Right lung (tissue), 5 donors: ENCODE measurements around the gene PIM3. TPM values are rescaled to one million over a fixed set of nuclear protein-coding genes. Genes with fewer than 3 reads are reported as not detected.
"Not testable (repeated sequence)": the region's sequence is repeated elsewhere in the genome, so short reads cannot be mapped to it uniquely, and the experiment has no call there.

ENCODE experiments used
- DNase-seq, 2 donors: peaks; one replicate each; pipeline ENCODE4 v3.0.0-alpha.2; 2013
- polyA plus RNA-seq, 5 donors: library from polyadenylated mRNA; unstranded; fragments of 120-200 nt; gene quantifications; one replicate each; pipeline versions ENCODE4 v1.2.1 to v1.2.3, GENCODE V29; 2013; ENCODE audit warnings: inconsistent platforms in 1 of 5, low replicate concordance in 1 of 5; ENCODE audit not compliant: insufficient read length in 5 of 5, insufficient read depth in 1 of 5

The PIM3 gene
- polyA plus RNA-seq, 5 donors: 23.1 to 45.0 (median 30.2) TPM

DNA sequence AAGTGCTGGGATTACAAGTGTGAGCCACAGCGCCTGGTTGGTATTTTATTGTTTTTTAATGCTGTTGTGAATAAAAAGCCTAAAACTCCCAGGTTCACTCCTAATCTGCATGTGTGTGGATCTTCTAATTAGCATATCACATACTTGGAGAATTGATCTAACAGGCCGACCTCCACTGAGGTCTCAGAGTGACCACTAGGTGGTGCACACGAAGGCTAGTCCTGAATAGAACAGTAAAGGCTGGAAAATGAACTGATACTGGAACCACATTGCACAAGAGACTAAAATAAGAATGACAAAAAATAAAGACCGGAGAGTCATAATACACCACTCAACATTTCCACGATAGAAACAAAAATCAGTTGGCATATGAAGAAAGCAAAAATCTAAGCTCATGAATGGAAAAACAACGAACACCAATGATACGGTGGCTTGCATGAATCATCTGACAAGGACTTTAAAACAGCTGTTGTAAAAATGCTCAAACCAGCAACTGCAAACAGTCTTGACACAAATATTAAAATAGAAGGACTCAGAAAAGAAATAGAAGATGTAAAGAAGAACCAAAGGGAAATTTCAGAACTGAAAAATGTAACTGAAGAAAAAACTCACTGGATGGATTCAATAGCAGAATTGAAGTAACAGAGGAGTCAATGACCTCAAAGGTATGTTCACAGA is 19.2 kb downstream of the PIM3 start:
- DNase-seq: no peak

DNA sequence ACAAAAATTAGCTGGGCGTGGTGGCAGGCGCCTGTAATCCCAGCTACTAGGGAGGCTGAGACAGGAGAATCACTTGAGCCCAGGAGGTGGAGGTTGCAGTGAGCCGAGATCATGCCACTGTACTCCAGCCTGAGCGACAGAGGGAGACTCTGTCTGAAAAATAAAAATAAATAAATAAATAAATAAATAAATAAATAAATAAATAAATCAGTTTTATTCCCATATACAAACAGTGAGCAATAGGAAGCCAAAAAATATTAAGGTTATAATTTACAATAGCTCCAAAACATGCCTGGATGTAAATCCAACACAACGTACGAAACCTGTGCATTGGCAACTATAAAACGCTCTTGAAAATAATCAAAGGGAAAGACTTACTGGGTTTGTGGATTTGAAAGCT is 21.2 kb downstream of the PIM3 start:
- not testable (repeated sequence) for DNase-seq

DNA sequence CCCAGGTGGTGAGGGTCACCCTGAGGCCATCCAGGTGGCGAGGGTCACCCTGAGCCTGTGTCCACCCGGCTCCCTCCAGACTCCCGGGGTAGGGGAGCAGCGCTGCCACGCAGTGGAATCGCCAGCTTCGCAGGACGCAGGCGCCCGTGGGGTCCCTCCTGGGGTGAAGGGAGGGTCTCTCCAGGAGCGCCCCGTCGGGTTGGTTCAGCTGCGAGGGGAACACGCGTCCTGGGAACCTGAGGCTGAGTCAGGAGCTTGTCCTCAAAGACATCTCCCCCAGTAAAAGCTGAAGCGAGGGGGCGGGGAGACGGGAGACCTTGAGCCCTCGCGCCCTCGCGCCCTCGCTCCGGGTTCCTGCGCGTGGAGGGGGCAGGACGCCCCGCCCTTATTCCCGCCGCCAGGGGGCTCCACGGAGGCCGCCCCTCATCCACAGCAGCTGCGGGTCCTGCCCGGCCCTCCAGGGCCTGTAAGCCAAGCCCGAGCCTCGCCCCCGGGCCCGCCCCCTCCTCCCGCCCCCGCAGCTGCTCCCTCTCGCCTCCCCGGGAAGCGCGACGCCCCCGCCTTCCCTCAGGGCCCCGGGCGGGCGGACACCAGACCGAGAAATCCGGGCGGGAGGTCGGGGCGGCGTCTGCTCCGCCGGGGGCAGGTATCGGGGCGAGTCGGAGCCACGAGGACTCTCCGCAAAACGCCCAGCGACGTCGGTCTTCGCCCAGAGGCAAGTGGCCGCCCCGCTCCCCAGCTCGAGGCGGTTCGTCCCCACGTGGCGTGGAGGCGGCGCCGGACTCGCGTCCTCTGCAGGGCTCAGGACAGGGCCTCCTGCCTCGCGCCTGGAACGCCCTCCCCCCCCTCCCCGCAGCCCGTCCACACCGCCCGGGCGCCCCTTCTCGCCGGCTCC is 22.8 kb downstream of the PIM3 start:
- DNase-seq: no peak

DNA sequence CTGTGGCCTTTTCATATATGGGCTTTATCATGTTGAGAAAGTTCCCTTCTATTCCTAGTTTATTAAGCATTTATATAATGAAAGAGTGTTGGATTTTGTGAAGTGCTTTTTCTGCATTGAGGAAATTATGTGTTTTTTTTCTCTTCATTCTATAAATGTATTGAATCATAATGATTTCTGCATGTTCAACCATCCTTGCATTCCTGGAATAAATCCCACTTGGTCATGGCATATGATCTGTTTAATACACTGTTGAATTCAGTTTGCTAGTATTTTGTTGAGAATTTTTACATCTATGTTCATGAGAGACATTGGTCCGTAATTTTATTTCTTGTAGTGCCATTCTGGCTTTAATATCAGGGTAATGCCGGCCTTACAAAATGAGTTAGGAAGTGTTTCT is 25.8 kb downstream of the PIM3 start:
- no peak for DNase-seq

DNA sequence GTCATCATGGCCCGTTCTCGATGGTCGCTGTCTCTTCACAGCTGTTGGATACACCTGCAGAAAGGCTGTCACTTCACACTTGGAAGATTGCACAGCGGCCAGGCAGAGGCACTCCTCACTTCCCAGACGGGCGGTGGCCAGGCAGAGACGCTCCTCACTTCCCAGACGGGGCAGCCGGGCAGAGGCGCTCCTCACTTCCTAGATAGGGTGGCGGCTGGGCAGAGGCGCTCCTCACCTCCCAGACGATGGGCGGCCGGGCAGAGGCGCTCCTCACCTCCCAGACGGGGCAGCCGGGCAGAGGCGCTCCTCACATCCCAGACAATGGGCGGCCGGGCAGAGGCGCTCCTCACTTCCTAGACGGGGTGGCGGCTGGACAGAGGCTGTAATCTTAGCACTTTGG is 29.3 kb downstream of the PIM3 start:
- DNase-seq: not testable (repeated sequence)

DNA sequence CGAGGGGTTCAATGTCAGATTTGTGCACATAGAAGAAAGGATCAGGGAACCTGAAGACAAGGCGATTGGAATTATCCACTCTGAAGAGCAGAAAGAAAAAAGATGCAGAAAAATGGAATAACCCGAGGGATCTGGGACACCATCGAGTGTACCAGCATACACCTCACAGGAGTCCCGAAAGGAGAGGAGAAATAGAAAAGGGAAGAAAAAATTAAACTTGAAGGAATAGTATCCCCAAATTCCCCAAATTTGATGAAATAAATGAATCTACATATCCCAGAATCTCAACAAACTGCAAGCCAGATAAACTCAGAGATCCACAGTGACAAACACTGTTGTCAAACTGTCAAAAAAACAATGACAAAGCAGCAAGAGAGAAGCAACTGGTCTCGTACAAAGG is 30.6 kb downstream of the PIM3 start:
- DNase-seq: no peak

DNA sequence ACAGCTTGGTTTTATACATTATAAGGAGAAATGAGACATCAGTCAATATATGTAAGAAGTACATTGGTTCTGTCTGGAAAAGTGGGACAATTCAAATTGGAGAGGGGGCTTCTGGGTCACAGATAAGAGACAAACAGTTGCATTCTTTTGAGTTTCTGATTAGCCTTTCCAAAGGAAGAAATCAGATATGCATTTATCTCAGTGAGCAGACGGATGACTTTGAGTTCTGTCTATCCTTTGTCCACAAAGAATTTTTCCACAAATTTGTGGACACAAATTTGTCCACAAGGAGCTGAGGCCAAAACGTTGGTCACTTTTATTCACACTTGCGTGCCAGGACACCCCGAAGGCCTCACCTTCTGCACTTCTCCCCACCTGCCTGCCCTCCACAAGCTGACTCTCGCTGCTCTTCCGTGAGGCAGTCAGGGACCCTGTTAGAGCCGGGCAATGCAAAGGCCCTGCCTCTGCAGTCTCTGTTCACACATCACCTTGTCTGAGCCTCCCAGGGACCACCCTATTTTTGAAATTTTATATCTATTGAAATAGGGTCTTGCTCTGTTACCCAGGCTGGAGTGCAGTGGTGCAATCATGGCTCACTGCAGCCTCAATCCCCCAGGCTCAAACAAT is 31.4 kb downstream of the PIM3 start:
- no peak for DNase-seq

DNA sequence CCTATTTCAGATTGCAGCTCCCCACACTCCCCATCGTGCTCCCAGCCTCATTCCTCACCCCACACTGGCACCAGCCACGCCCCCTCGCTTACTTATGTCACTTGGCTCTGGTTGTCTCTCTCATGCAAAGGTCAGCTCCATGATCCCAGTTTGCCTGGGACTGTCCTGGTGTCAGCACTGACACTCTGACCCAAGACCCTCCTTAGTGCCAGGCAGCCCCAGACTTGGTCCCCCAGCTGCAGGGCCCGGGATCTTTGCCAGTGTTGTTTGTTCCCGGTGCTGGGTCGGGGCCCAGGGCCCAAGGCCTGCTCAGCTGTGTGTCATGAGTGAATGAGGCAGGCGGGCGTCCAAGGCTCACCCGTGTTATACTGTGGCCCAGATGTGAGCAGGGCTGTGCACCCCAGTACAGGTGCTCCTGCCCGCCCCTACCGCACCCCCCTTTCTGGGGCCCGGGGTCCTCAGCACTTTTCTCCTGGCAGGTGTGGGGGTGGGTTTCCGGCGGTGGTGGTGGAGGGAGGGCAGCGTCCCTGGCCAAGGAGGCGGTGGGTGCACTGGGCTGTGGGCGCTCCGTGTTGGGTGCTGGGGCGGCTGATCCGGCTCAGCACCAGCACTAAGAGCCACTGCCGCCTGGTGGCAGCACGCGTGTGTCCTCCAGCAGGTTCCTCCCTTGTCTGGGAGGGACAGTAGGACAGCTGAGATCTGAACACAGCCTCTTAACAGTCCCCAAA is 32.5 kb downstream of the PIM3 start:
- DNase-seq: no peak

DNA sequence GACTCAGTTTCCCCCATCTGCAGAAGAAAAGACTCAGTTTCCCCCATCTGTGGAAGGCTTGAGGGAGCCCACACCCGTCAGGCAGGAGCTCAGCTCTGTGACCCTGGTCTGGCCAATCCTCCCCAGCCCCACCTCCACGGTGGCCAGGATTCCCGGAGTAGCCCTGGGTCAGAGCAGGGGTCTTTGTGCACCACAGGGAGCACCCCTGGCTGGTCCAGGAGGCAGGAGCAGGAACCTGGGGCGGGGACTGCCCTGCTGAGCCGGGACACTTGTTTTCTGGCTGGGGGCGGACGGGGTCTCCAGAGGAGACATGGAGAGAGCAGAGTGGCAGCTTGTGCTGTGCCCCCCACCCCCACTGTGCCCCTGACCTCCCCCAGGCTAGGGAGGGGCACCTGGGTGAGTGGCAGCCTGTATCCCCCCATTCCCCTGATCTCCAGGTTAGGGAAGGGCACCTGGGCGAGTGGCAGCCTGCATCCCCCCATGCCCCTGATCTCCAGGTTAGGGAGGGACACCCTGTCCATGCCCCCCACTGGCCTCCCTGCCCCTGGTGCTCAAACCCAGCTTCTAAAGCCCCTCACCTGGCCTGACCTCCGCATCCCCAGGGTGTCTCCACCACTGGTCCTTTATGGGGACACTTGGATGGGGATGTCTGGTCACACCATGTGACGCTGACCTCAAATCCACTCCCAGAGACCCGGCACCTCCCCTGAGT is 33.2 kb downstream of the PIM3 start:
- DNase-seq: no peak

DNA sequence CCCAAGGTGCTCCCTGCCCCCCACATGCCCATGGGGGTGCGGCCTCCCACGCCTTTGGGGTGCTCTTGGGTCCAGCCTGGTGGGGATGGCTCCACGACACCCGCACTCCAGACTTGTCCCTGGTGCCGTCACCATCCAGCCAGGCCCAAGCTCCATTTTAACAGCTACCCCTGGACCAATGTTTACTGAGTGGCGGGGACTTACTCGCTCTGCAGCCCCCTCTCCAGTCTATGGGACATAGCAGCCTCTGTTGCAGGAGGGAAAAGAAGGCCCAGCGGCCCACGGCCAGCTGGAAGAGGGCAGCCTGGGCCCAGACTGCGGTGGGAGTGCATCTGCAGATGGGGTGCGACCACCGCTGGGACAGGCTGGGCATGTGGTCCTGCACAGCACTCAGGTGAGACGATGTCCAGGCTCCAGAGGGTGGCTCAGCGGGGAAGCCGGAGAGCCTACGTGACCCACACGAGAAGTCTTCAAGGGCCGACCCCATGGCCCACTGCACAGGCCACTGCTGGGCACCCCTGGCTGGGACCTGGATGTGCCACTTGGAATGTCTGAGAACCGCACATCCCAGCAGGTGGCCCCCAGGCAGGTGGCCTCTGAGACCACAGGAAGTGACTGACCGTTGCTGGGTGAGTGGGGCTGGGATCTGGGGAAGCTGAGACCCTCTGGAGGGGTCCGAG is 33.9 kb downstream of the PIM3 start:
- no peak for DNase-seq

DNA sequence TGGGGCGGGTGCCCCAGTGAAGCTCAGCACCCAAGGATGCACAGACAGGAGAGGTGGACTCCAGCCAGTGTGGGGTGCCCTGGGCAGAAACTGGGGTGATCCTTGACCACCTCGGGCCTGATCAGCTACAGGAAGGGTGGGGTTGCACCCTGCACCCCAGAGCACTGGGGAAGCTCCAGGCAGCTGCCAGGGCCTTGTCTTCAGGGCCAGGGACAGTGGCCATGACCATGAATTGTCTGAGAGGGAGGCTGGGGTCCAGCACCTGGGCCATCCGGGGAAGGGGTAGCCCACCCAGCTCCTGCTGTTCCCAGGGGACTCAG is 34.4 kb downstream of the PIM3 start:
- no peak for DNase-seq

DNA sequence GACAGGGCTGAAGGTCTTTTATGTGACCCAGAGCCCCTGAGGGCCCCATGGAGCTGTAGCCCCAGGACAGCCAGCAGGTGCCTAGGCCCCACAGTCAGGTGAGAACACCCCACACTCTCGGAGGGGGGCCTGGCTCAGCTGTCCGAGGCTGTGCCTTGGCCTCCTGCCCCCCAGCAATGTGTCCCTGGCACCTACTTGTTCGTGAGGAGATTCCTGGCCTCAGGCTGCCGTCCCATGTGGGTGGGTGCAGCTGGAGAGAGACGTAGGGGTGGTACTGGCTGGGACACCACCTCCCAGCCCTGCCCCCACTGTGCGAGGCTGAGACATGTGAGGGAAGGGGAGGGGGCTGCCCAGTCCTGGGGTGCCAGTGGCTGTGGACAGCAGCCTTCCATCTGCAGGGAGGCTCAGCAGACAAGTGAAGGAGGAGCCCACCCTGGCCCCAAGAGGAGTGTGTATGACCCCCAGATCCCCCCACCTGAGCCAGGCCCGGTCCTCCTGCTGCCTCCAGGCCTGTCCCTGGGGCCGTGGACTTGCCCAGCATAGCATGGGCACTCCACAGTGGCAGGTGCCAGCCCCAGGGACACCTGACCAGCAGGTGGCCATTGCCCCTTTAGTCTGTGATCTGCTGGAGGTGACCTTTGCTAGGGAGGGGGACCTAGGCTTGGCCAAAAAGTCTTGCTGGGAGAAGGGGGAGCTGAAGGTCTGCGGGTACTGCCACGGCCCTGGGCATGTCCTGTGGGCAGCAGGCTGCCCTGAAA is 35.0 kb downstream of the PIM3 start:
- no peak for DNase-seq

DNA sequence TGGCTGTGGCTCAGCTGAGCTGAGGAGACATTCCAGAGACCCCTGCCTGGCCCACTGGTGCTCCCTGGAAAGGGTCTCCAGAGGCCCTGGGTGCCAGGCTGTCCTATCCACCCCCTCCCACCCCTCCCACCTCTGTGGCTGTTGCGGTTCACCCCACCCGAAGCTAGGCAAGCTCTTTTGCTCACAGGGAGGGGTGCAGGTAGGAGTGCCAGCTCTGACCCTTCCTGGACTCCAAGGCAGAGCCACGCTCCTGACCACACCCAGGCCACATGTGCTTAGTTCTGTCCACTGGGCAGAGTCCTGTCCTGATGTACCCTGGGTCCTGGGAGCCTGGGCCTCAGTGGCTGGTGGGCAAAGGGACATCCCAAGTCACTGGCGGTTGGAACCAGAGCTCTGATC is 35.5 kb downstream of the PIM3 start:
- DNase-seq: no peak

DNA sequence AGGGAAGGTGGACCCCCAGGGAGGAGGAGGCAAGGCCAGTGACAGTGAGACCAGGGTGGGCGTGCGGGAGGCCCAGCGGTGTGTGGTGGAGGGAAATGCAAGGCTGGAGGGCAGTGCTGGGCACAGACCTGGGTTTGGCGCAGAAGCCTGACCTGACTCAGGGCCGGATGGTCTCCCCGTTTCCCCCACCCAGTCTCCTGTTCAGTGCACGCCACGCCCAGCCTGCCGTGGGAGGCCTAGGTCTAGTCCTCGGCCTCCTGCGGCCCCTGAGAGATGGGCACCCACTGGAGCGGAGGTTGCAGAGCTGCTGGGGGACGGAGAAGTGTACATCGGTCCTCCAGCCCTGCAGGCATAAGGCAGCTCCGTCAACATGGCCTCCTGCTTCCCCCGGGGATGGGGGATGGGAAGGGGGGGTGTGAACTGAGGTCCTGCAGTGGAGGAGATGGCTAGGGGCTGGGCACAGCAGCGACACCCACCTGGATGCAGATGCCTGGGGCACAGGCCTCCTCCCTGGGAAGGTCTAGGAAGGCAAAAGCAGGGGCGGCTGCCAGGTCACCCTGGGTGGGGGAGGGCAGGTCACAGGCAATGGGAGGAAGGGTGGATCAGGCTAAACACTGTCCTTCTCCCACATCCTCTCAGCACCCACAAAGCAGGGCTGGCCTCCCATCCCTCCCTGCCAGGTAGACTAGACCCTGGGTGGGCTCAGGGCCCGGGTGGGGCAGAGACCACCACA is 36.1 kb downstream of the PIM3 start:
- no peak for DNase-seq

DNA sequence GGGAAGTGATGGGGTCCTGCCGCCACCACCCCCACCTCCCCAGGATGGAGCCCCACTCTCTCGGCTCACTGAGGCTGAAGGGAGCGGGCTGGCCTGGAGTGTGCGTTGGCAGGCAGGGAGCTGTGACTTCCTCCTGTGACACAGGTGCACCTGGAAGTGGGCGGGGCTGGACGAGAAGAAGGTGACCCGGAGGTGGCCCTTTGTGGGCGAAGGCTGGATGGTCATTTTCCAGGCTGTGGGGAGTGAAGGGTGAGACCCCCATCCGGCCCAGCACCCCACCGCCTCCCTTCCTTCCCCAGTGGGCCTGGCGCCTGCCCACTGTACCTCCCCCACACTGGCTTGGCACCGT is 36.7 kb downstream of the PIM3 start:
- no peak for DNase-seq

DNA sequence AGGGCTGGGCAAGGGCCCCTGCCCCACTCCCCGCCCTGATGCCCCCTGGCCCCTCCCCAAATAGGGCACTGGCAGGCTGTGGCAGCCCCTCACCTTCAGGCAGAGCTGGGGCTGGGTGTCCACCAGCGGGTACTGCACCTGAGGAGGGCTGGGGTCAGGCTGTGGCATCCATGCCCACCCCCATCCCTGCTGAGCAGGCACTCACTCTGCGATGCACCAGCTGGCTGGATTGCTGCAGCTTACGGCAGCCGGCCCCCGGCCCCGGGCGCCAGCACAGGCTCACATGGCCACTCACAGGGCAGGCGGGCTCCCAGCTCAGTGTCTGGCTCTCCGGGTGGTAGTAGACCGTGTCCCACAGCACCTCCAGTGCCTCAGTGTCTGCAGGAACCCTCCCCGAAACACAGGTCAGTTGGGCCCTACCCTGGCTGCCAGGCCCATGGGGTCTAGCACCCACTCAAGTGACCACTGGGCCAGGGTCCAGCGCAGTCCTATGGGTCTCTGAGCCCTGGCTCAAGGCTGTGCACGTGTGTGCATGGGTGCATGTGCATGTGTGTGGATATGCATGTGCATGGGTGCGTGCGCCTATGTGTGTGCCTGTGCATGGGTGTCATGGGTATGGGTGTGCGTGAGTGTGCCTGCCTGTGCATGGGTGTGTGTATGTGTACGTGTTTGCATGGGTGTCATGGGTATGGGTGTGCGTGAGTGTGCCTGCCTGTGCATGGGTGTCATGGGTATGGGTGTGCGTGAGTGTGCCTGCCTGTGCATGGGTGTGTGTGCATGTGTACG is 37.6 kb downstream of the PIM3 start:
- DNase-seq: no peak

DNA sequence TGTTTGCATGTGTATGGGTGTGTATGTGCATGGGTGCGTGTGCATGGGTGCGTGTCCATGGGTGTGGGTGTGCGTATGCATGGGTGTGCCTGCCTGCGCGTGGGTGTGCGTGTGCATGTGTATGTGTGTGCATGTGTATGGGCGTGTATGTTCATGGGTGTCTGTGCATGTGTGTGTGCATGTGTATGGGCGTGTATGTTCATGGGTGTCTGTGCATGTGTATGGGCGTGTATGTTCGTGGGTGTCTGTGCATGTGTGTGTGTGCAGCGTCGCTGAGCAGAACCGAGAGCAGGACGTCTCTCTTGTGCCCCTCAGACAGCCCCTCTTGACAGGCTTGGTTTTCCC is 38.1 kb downstream of the PIM3 start:
- no peak for DNase-seq

DNA sequence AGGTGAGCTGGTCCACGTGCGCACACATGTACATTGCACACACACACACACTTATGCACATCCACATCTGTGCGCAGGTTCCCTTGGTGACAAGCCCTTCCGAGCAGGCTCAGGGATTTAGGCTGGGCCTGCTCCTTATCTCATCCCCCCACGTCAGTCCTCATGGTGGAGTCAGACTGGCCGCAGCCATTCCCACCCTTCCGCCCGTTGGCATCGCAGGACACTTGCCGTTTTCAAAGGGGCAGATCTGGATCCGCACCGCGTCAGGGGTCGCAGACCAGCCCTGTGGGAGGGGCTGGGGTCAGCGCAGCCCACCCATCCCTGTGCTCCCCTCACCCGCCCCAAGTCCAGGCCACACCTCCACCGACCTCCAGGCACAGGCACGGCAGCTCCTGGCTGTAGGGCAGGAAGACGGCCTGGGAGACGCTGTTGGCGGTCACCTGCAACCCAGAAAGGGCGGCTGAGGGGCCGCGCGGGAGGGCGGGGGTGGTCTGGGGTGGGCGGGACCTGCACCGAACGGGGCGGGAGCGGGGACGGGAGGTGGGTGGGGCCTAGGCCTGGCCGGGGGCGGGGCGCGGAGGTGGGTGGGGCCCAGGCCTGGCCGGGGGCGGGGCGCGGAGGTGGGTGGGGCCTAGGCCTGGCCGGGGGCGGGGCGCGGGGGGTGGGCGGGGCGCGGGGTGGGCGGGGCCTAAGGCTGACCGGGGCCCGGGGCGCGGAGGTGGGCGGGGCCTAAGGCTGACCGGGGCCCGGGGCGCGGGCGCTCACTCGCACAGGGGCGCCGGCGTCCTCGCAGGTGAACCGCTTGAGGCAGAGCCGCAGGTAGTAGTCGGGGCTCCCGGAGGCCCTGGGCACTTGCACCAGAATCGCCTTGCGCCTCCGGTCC is 38.7 kb downstream of the PIM3 start:
- no peak for DNase-seq
